Suppressor macrophage (primary cell): ENCODE results near the gene RNF133.
"Not testable (repeated sequence)": the region's sequence is repeated elsewhere in the genome, so short reads cannot be mapped to it uniquely, and the experiment has no call there.

ENCODE experiments used
- DNase-seq, 4 experiments: peaks; one replicate each; pipeline ENCODE4 v3.0.0-alpha.2; 2020 to 2022

Gene RNF133

GRCh38 chr7:122689346-122690109 is 9.4 kb downstream of the RNF133 start:
- no peak for DNase-seq

- DNase-seq: no peak
Measured at GRCh38 chr7:122688400-122688998, 10.4 kb downstream of the RNF133 start.

- no peak for DNase-seq
Measured at GRCh38 chr7:122686360-122686878, 12.5 kb downstream of the RNF133 start.

- DNase-seq: no peak
Measured at GRCh38 chr7:122684504-122684903, 14.4 kb downstream of the RNF133 start.

GRCh38 chr7:122682815-122683550 is 15.9 kb downstream of the RNF133 start:
- DNase-seq: no peak

- not testable (repeated sequence) for DNase-seq
Measured at GRCh38 chr7:122681186-122681585, 17.7 kb downstream of the RNF133 start.

- no peak for DNase-seq
Measured at GRCh38 chr7:122679813-122680212, 19.1 kb downstream of the RNF133 start.

GRCh38 chr7:122679269-122679709 is 19.6 kb downstream of the RNF133 start:
- not testable (repeated sequence) for DNase-seq

- DNase-seq: no peak
Measured at GRCh38 chr7:122677149-122677548, 21.8 kb downstream of the RNF133 start.

GRCh38 chr7:122676466-122676865 is 22.5 kb downstream of the RNF133 start:
- no peak for DNase-seq

- DNase-seq: no peak
Measured at GRCh38 chr7:122675621-122676020, 23.3 kb downstream of the RNF133 start.

- DNase-seq: no peak
Measured at GRCh38 chr7:122675011-122675410, 23.9 kb downstream of the RNF133 start.

GRCh38 chr7:122674502-122674901 is 24.4 kb downstream of the RNF133 start:
- DNase-seq: no peak

- no peak for DNase-seq
Measured at GRCh38 chr7:122673951-122674350, 25.0 kb downstream of the RNF133 start.

GRCh38 chr7:122672536-122672935 is 26.4 kb downstream of the RNF133 start:
- no peak for DNase-seq

- no peak for DNase-seq
Measured at GRCh38 chr7:122663733-122664132, 35.2 kb downstream of the RNF133 start.

GRCh38 chr7:122658856-122659255 is 40.1 kb downstream of the RNF133 start:
- DNase-seq: no peak

- DNase-seq: no peak
Measured at GRCh38 chr7:122653685-122654084, 45.2 kb downstream of the RNF133 start.

- DNase-seq: no peak
Measured at GRCh38 chr7:122652876-122653275, 46.0 kb downstream of the RNF133 start.

GRCh38 chr7:122651451-122651850 is 47.5 kb downstream of the RNF133 start:
- DNase-seq: no peak
